Measurements from ENCODE around the gene BRWD1. TPM values are rescaled to one million over a fixed set of nuclear protein-coding genes. Genes with fewer than 3 reads are reported as not detected.
A peak's percentile ranks its signal among the peaks of the same experiment; 100 is the strongest.

The BRWD1 gene
- total and polyA plus RNA-seq, 2 donors from 2014 or later: 9.1 to 43.9 TPM

DNA sequence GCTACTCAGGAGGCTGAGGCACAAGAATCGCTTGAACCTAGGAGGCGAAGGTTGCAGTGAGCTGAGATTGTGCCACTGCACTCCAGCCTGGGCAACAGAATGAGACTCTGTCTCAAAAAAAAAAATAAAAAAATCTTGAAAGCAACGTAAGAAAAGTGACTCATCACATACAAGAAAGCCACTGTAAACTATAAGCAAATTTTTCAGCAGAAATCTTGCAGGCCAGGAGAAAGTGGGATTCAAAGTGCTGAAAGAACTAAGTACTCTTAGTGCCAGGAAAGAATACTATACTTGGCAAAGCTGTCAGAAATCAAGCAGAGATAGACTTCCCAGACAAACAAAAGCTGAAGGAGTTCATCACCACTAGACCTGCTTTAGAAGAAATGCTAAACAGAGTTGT is 39.9 kb upstream of the BRWD1 start:
- no peak overlapping the region for H3K9ac ChIP-seq (ENCODE audit: low read length in 3 of 3)
- TF ChIP-seq, protein P1, sequence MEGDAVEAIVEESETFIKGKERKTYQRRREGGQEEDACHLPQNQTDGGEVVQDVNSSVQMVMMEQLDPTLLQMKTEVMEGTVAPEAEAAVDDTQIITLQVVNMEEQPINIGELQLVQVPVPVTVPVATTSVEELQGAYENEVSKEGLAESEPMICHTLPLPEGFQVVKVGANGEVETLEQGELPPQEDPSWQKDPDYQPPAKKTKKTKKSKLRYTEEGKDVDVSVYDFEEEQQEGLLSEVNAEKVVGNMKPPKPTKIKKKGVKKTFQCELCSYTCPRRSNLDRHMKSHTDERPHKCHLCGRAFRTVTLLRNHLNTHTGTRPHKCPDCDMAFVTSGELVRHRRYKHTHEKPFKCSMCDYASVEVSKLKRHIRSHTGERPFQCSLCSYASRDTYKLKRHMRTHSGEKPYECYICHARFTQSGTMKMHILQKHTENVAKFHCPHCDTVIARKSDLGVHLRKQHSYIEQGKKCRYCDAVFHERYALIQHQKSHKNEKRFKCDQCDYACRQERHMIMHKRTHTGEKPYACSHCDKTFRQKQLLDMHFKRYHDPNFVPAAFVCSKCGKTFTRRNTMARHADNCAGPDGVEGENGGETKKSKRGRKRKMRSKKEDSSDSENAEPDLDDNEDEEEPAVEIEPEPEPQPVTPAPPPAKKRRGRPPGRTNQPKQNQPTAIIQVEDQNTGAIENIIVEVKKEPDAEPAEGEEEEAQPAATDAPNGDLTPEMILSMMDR (IDR thresholded peaks at IDR 0.05; ENCODE audit: borderline replicate concordance, extremely low read depth, insufficient read depth): no peak
- intact Hi-C loops (cut with DNase I): no loop called here
- no peaks in the 10 kb centered on the region for H3K36me3 ChIP-seq (ENCODE audit: control insufficient read depth in 2 of 3, insufficient read depth in 3 of 3, low read length in 3 of 3)
- no peak for FAIRE-seq
- no peak overlapping the region for H3K27ac ChIP-seq (ENCODE audit: low read depth in 2 of 2, low read length in 2 of 2)
- H3K4me1 ChIP-seq (ENCODE audit: control insufficient read depth in 2 of 3, insufficient read depth in 2 of 3, low read depth in 1 of 3, low read length in 3 of 3): no peaks in the 10 kb centered on the region
- no peaks in the 10 kb centered on the region for H3K27me3 ChIP-seq (ENCODE audit: control insufficient read depth, insufficient read depth, low read length)
- no peak overlapping the region for H3K4me3 ChIP-seq (ENCODE audit: low read length in 3 of 3)
- no peak for DNase-seq
- no peaks in the 10 kb centered on the region for H3K9me3 ChIP-seq (ENCODE audit: control insufficient read depth in 2 of 3, insufficient read depth in 1 of 3, low read length in 3 of 3)

DNA sequence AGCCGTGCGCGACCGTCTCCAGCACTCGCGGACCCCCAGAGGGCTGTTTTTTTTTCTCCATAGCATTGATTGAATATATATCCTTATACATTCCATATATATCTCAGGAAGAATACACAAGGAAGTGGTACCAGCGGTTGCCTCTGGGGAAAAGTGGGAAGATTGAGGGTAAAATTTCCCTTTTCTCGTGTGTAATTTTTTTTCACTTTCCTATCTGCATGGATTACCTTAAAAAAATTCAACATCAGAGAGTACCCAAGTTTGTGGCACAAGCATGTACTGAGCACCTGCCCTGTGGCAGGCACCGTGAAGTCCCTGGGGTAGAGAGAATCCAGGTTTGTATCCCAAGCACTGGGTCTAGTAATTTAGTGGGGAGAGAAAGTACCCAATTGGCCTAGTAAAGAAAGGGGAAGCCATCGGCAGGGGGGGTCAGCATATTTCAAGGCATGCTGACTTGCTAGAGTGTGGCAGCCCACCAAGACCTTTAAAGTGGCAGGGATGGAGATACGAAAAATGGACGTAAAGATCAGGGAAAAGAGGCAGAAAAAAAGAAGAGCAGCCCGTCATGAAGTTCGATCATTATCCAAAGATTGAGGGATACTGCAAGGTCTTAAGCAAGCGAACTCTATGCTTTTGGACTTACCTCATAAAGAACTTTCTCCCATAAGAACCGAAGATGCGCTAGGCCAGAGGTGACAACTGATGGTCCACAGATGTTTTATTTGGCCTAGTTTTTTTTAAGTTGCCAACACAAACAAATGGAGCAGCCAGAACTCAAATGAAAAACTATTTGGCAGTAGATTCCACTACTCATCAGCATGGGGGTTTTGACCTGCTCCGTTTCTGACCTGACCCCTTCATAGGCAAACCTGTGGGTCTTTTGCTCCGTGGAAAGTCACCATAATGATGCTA is 36.9 kb upstream of the BRWD1 start:
- no peak for FAIRE-seq
- no peaks in the 10 kb centered on the region for H3K27me3 ChIP-seq (ENCODE audit: control insufficient read depth, insufficient read depth, low read length)
- peak overlapping the region in 1 of 3 donors; percentile 53 for H3K9ac ChIP-seq (ENCODE audit: low read length in 3 of 3)
- TF ChIP-seq, protein P1 (IDR thresholded peaks at IDR 0.05; ENCODE audit: borderline replicate concordance, extremely low read depth, insufficient read depth): no peak
- DNase-seq: peak in 1 of 5 donors; percentile 46
- H3K4me3 ChIP-seq (ENCODE audit: low read length in 3 of 3): peak overlapping the region; percentile 70 to 89 (median 85)
- H3K27ac ChIP-seq (ENCODE audit: low read depth in 2 of 2, low read length in 2 of 2): peak overlapping the region in 1 of 2 donors; percentile 80
- peaks cover 4 to 6% (median 6%) of the 10 kb centered on the region in 3 donors for H3K4me1 ChIP-seq (ENCODE audit: control insufficient read depth in 2 of 3, insufficient read depth in 2 of 3, low read depth in 1 of 3, low read length in 3 of 3)
- peaks cover 0 to 9% (median 6%) of the 10 kb centered on the region in 3 donors for H3K36me3 ChIP-seq (ENCODE audit: control insufficient read depth in 2 of 3, insufficient read depth in 3 of 3, low read length in 3 of 3)
- H3K9me3 ChIP-seq (ENCODE audit: control insufficient read depth in 2 of 3, insufficient read depth in 1 of 3, low read length in 3 of 3): no peaks in the 10 kb centered on the region
- intact Hi-C loops (cut with DNase I): no loop called here

DNA sequence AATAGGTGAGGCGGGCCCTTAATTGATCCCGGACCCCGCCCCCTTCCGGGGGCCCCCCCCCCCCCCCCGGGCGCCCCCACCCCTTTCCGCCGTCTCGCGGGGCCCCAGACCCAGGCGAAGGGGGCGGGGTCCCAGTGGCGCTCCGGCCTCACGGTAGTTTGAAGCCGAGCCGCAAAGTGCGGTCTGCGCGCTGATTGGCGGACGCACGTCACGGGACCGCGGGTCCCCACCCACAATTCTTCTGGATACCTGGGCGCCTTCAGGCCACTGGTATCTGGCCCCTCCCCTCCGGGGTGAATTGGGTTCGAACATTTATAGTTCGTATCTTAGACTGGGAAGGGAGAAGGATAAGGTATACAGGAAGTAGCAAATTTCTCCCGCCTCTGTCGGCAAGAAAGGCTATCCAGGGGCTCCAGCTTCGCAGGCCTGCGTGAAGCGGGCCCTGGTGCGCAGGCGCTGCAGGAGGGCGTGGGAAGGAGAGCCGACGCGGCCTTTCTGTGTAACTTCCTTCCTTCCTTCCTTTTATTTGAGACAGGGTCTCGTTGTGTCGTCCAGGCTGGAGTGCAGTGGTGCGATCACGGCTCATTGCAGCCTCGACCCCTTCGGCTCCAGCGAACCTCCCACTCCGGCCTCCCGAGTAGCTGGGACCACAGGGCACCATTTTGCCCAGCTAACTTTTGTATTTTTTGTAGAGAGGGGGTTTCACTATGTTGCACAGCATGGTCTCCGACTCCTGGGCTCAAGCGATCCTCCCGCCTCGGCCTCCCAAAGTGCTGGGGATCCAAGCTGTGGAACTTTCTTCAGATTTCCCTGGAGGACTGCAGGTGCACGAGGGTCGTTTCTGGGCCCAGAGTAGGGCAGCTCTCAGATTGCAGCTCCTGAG is 36.0 kb upstream of the BRWD1 start:
- DNase-seq: peak; percentile 98 to 99 (median 99)
- H3K36me3 ChIP-seq (ENCODE audit: control insufficient read depth in 2 of 3, insufficient read depth in 3 of 3, low read length in 3 of 3): peaks cover 0 to 11% (median 8%) of the 10 kb centered on the region in 3 donors
- H3K27ac ChIP-seq (ENCODE audit: low read depth in 2 of 2, low read length in 2 of 2): peak overlapping the region; percentile 80 to 88
- H3K4me1 ChIP-seq (ENCODE audit: control insufficient read depth in 2 of 3, insufficient read depth in 2 of 3, low read depth in 1 of 3, low read length in 3 of 3): peaks cover 4 to 7% (median 6%) of the 10 kb centered on the region in 3 donors
- no peaks in the 10 kb centered on the region for H3K27me3 ChIP-seq (ENCODE audit: control insufficient read depth, insufficient read depth, low read length)
- H3K9me3 ChIP-seq (ENCODE audit: control insufficient read depth in 2 of 3, insufficient read depth in 1 of 3, low read length in 3 of 3): no peaks in the 10 kb centered on the region
- TF ChIP-seq, protein P1 (IDR thresholded peaks at IDR 0.05; ENCODE audit: borderline replicate concordance, extremely low read depth, insufficient read depth): no peak
- peak overlapping the region; percentile 53 to 83 (median 79) for H3K9ac ChIP-seq (ENCODE audit: low read length in 3 of 3)
- peak overlapping the region; percentile 70 to 89 (median 85) for H3K4me3 ChIP-seq (ENCODE audit: low read length in 3 of 3)
- intact Hi-C loops (cut with DNase I): no loop called here
- FAIRE-seq: peak; percentile 6
